Measurements from ENCODE around the gene FURIN.
"Not testable (repeated sequence)": the region's sequence is repeated elsewhere in the genome, so short reads cannot be mapped to it uniquely, and the experiment has no call there.

The FURIN gene

DNA sequence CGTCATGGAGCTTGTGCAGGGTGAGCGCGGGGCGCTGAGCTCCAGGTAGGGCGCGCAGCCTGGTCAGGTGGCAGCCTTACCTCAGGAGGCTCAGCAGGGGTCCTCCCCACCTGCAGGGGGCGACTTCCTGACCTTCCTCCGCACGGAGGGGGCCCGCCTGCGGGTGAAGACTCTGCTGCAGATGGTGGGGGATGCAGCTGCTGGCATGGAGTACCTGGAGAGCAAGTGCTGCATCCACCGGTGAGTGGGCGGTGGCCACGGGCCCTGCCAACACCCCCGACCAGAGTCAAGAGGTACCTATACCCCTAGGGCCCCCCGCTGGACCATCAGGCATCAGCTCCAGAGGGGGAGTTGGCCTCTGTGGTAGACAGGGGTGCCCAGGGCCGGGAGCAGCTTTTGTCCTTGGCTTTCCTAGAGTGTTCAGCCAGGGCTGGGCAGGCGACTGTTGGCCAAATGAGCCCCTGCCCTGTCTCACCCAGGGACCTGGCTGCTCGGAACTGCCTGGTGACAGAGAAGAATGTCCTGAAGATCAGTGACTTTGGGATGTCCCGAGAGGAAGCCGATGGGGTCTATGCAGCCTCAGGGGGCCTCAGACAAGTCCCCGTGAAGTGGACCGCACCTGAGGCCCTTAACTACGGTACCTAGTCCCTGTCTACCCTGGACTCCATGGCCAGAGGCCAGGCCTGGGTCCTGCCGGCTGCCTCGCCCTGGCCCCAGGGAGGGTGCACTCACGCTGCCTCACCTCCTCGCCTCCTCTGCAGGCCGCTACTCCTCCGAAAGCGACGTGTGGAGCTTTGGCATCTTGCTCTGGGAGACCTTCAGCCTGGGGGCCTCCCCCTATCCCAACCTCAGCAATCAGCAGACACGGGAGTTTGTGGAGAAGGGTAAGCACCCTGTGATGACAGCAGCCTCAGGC, 25.0 kb downstream of the FURIN start:
- no peaks in the 10 kb centered on the region for H3K9me3 ChIP-seq (ENCODE audit: control insufficient read depth, insufficient read depth, low read length)
- no peaks in the 10 kb centered on the region; the same call in 1 of the 2 replicates for H3K36me3 ChIP-seq (ENCODE audit: control insufficient read depth, insufficient read depth, low read length)
- H3K27me3 ChIP-seq (ENCODE audit: control insufficient read depth, insufficient read depth, low read length), result no peaks in the 10 kb centered on the region
- no peaks in the 10 kb centered on the region; the same call in 1 of the 2 replicates for H3K4me1 ChIP-seq (ENCODE audit: control insufficient read depth, insufficient read depth, low read length)
- no peak overlapping the region for H3K9ac ChIP-seq (ENCODE audit: low read depth, low read length)
- H3K4me3 ChIP-seq (ENCODE audit: low read depth, low read length), result no peak overlapping the region
- H3K27ac ChIP-seq (ENCODE audit: low read depth, low read length), result no peak overlapping the region

DNA sequence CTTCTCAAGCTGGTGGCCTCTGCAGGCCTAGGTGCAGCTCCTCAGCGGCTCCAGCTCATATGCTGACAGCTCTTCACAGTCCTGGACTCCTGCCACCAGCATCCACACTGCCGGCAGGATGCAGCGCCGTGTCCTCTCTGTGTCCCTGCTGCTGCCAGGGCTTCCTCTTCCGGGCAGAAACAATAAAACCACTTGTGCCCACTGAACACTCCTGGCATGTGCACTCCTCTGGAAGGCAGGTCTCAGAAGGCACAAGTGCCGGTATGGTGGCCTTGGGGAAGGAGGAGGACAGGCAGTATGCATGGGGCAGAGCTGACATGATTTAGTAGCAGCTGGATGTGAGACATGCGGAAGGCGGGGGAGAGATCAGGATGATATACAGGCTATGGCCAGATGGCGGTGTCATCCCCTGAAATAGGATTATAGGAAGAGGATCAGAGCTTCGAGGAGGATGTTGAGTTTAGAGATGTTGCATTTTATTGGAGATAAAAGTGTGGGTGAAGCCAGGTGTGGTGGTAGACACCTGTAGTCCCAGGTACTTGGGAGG, 27.3 kb downstream of the FURIN start:
- Histone ChIP-seq H3K27ac (ENCODE audit: low read depth, low read length) (no peak overlapping the region), H3K4me1 (ENCODE audit: control insufficient read depth, insufficient read depth, low read length) (no peaks in the 10 kb centered on the region; the same call in 1 of the 2 replicates), H3K9ac (ENCODE audit: low read depth, low read length) (no peak overlapping the region)

DNA sequence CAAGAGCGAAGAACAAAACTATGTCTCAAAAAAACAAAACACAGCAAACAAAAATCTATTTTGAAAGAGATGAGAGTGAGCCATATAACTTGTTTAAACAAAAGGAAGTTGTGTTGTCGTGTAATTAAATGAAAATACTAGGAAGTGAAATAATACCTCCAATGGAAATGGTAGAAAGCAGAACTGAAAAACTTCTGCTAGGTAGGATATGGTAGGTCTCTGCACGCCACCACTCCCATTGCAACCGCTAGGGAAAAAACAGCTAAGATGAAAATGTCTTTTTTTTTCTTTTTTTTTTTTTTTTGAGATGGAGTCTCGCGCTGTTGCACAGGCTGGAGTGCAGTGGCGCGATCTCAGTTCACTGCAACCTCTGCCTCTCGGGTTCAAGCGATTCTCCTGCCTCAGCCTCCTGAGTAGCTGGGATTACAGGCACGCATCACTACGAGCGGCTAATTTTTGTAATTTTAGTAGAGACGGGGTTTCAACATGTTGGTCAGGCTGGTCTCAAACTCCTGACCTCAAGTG, 28.8 kb downstream of the FURIN start:
- H3K4me3 ChIP-seq (ENCODE audit: low read depth, low read length); H3K27me3 ChIP-seq (ENCODE audit: control insufficient read depth, insufficient read depth, low read length); H3K9me3 ChIP-seq (ENCODE audit: control insufficient read depth, insufficient read depth, low read length); H3K27ac ChIP-seq (ENCODE audit: low read depth, low read length); H3K4me1 ChIP-seq (ENCODE audit: control insufficient read depth, insufficient read depth, low read length); H3K9ac ChIP-seq (ENCODE audit: low read depth, low read length); H3K36me3 ChIP-seq (ENCODE audit: control insufficient read depth, insufficient read depth, low read length): not testable (repeated sequence)

More for the DNA sequence above, 27.3 kb downstream of the FURIN start:
- H3K9me3 ChIP-seq (ENCODE audit: control insufficient read depth, insufficient read depth, low read length), result no peaks in the 10 kb centered on the region
- H3K36me3 ChIP-seq (ENCODE audit: control insufficient read depth, insufficient read depth, low read length), result no peaks in the 10 kb centered on the region; the same call in 1 of the 2 replicates
- H3K27me3 ChIP-seq (ENCODE audit: control insufficient read depth, insufficient read depth, low read length), result no peaks in the 10 kb centered on the region
- H3K4me3 ChIP-seq (ENCODE audit: low read depth, low read length), result no peak overlapping the region

DNA sequence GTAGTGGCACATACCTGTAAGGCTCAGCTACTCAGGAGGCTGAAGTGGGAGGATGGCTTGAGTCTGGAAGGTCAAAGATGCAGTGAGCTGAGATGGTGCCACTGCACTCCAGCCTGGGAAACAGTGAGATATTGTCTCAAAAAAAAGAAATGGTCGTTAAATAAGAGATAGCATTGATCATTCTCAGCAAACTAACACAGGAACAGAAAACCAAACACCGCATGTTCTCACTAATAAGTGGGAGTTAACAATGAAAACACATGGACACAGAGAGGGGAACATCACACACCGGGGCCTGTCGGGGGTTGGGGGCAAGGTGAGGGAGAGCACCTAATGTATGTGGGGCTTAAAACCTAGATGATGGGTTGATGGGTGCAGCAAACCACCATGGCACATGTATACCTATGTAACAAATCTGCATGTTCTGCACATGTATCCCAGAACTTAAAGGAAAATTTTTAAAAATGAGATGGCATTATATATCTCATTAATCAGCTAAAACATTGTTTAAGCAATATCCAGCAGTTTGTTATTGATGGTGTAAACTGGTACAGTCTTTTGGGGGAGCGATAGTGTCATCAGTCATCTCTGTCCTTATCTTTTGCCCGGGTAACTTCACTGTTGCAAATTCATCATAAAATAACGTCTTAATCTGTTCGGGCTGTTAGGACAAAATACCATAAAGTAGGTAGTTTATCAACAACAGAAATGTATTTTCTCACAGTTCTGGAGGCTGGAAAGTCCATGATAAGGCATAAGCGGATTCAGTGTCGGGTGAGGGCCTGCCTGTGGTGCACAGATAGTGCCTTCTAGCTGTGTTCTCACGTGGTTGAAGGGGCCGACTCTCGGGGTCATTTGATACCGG, 33.0 kb downstream of the FURIN start:
- peak overlapping the region; percentile 93 for H3K4me3 ChIP-seq (ENCODE audit: low read depth, low read length)
- H3K27me3 ChIP-seq (ENCODE audit: control insufficient read depth, insufficient read depth, low read length), result peaks cover 20% of the 10 kb centered on the region
- H3K27ac ChIP-seq (ENCODE audit: low read depth, low read length), result no peak overlapping the region
- H3K9me3 ChIP-seq (ENCODE audit: control insufficient read depth, insufficient read depth, low read length), result no peaks in the 10 kb centered on the region
- peaks cover 16% of the 10 kb centered on the region for H3K4me1 ChIP-seq (ENCODE audit: control insufficient read depth, insufficient read depth, low read length)
- no peak overlapping the region for H3K9ac ChIP-seq (ENCODE audit: low read depth, low read length)
- peaks cover 7% of the 10 kb centered on the region; the same call in 1 of the 2 replicates for H3K36me3 ChIP-seq (ENCODE audit: control insufficient read depth, insufficient read depth, low read length)

DNA sequence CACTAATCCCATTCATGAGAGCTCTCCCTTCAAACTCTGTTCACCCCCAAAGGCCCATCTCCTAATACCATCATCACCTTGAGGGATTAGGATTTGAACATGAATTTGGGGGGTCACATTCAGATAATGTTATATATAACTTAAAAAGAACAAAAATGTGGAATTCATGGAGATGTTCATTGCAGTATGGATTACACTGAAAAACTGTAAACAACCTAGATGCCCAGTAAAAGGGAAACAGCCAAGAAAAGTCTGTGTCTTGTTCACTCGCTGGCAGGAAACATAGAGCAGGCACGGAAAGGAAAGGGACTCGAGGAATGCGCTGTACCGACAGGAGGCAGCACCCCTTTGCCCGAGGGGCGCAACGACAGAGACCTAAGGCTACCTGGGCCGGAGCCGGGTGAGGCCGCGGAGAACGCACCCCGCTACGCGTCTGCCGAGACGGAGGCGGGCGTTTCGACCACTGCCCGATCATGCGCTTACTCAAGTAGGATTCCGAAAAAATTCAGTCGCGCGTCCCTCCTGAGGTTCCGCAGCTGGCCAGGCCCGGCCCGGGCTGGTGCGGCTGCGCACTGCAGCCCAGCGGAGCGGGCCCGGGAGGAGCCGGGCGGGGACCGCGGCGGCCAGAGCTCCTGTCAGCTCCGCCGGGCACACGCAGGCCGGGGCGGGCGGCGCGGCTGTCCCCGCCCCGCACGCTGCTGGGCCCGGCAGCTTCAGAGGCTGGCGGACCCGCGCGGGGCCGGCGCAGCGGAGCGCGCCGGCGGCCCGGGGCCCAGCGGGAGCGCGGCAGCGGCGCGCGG, 33.9 kb downstream of the FURIN start:
- Histone ChIP-seq H3K4me3 (ENCODE audit: low read depth, low read length) (peak overlapping the region; percentile 93), H3K27ac (ENCODE audit: low read depth, low read length) (peak overlapping the region; percentile 63), H3K9ac (ENCODE audit: low read depth, low read length) (peak overlapping the region; percentile 63; the same call in 1 of the 2 replicates), H3K4me1 (ENCODE audit: control insufficient read depth, insufficient read depth, low read length) (peaks cover 16% of the 10 kb centered on the region), H3K36me3 (ENCODE audit: control insufficient read depth, insufficient read depth, low read length) (peaks cover 7% of the 10 kb centered on the region; the same call in 1 of the 2 replicates), H3K9me3 (ENCODE audit: control insufficient read depth, insufficient read depth, low read length) (no peaks in the 10 kb centered on the region), H3K27me3 (ENCODE audit: control insufficient read depth, insufficient read depth, low read length) (peaks cover 20% of the 10 kb centered on the region)

DNA sequence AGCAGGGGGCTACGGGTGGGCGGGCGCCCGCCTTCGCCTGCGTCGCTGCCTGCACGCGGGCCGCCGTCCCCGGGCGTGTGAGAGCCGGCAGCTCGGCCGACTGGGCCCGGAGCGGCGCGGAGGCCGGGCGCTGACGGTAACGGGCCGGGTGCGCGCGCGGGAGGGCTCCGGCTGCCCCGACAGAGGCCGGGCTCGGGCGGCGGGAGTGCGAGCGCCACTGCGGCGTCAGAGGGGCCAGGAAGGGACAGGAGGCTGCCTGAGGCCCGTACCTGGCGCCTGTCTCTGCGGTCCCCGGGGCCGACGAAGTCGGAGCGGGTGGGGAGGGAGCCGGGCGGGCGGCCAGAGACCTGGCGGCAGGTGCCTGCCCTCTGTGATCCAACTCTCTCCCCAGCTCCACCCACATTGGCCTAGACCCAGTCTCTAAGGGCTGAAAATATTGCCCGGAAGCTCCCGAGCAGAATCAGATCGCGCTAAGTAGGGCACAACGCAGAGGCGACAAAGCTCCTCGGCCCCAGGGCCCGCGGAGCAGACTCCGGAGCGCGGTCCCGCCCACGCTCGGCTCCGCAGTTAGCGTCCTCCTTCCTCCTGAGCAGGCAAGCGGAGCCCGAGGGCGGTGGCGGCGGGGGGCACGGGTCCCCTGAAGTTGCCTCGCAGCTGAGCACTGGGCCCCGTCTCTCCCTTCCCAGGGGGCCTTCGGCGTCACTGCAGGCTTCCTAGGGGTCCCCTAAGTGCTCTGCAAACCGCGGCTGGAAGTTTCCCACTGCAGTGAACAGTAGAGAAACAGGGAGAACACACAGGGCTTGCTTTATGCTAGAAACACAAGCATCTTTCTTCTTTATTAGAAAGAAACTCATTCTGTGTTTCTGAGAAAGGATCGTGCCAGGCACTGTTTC, 34.7 kb downstream of the FURIN start, which contains the start of gene MAN2A2:
Gene MAN2A2 (plus strand): TSS at position 463 of the 893 bp plus-strand sequence. CDS start 906 bp downstream, outside the sequence.
- peak within 1 kb of the TSS; percentile 93 for H3K4me3 ChIP-seq (ENCODE audit: low read depth, low read length)
- H3K9me3 ChIP-seq (ENCODE audit: control insufficient read depth, insufficient read depth, low read length), result no peaks in the 10 kb centered on the region
- H3K27ac ChIP-seq (ENCODE audit: low read depth, low read length), result peak within 1 kb of the TSS; percentile 63
- H3K36me3 ChIP-seq (ENCODE audit: control insufficient read depth, insufficient read depth, low read length), result peaks cover 7% of the 10 kb centered on the region; the same call in 1 of the 2 replicates
- peak within 1 kb of the TSS; percentile 63; the same call in 1 of the 2 replicates for H3K9ac ChIP-seq (ENCODE audit: low read depth, low read length)
- H3K4me1 ChIP-seq (ENCODE audit: control insufficient read depth, insufficient read depth, low read length), result peaks cover 16% of the 10 kb centered on the region
- H3K27me3 ChIP-seq (ENCODE audit: control insufficient read depth, insufficient read depth, low read length), result peaks cover 20% of the 10 kb centered on the region

DNA sequence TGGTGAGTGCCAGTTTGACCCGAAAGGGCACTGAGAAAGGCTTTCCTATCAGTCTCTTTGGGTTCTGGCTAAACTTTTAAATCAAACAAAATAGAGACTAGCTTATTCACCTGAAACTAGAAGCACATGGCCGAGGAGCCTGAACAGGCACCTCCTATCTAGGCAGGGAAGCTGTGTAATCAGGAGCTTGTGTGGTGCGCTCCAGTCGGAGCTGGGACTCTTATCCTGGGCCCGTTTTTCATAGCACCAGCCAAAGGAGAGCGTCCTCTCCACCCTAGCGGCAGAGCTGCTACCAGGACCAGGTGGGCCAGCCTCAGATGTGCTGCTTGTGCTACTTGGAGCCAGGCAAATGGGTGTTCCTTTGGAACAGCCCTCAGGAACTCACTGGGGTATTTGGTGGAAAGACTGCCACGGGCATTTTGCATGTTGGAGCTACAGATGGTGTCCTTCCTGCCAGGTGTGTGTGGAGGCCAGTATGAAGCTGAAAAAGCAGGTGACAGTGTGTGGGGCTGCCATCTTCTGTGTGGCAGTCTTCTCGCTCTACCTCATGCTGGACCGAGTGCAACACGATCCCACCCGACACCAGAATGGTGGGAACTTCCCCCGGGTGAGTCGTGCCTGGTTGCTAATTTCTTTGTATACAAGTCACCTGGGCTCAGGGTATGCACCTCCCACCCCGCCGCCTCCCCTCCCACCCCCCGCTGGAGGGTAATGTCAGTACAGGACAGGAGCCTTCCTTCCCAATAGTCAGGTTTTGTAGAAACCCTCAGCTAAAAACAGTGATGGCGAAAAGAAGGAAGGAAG, 35.5 kb downstream of the FURIN start:
- Histone ChIP-seq H3K9ac (ENCODE audit: low read depth, low read length) (0 out of 2 replicates have a peak overlapping the region, but pooled peaks have one; percentile 23), H3K9me3 (ENCODE audit: control insufficient read depth, insufficient read depth, low read length) (no peaks in the 10 kb centered on the region), H3K27me3 (ENCODE audit: control insufficient read depth, insufficient read depth, low read length) (peaks cover 20% of the 10 kb centered on the region), H3K4me3 (ENCODE audit: low read depth, low read length) (peak overlapping the region; percentile 93), H3K27ac (ENCODE audit: low read depth, low read length) (peak overlapping the region; percentile 32), H3K4me1 (ENCODE audit: control insufficient read depth, insufficient read depth, low read length) (peaks cover 16% of the 10 kb centered on the region), H3K36me3 (ENCODE audit: control insufficient read depth, insufficient read depth, low read length) (peaks cover 7% of the 10 kb centered on the region; the same call in 1 of the 2 replicates)

DNA sequence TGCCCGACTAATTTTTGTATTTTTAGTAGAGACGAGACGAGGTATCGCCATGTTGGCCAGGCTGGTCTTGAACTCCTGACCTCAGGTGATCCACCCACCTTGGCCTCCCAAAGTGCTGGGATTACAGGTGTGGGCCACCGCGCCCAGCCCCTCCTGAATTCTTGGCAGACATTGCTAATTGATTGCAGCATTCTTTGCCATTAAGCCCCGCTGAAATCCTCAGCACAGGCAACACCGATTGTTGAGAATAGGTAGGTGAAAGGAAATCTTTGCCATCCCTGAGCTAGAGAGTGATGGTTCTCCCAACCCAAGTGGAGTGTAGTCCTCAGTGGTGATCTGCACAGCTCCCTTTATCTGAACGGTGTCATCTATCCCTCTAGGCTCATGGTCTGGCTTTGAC, 36.4 kb downstream of the FURIN start:
- Histone ChIP-seq H3K4me3 (ENCODE audit: low read depth, low read length) (no peak overlapping the region), H3K36me3 (ENCODE audit: control insufficient read depth, insufficient read depth, low read length) (peaks cover 7% of the 10 kb centered on the region; the same call in 1 of the 2 replicates), H3K27me3 (ENCODE audit: control insufficient read depth, insufficient read depth, low read length) (peaks cover 20% of the 10 kb centered on the region), H3K9ac (ENCODE audit: low read depth, low read length) (no peak overlapping the region), H3K4me1 (ENCODE audit: control insufficient read depth, insufficient read depth, low read length) (peaks cover 16% of the 10 kb centered on the region), H3K9me3 (ENCODE audit: control insufficient read depth, insufficient read depth, low read length) (no peaks in the 10 kb centered on the region), H3K27ac (ENCODE audit: low read depth, low read length) (no peak overlapping the region)

Measured in HUES48 (cell line).